Activated CD8-positive, alpha-beta memory T cell treated with anti-CD3 and anti-CD28 coated beads, Interleukin-2, amount 50 U/mL, for 24 hours (primary cell): Measurements from ENCODE around the gene TMPRSS7.
"Not testable (repeated sequence)": the region's sequence is repeated elsewhere in the genome, so short reads cannot be mapped to it uniquely, and the experiment has no call there.

Experiments
- DNase-seq: peaks from one replicate; pipeline ENCODE4 v3.0.0-alpha.2; 2020; ENCODE audit errors: extremely low read depth

Gene TMPRSS7

GRCh38 chr3:112059497-112059896 lies 25.0 kb downstream of the TMPRSS7 start:
- DNase-seq: no peak

GRCh38 chr3:112061152-112061551 lies 26.6 kb downstream of the TMPRSS7 start:
- DNase-seq: no peak

GRCh38 chr3:112072387-112073060 lies 38.0 kb downstream of the TMPRSS7 start:
- DNase-seq: not testable (repeated sequence)

GRCh38 chr3:112074006-112074405 lies 39.5 kb downstream of the TMPRSS7 start:
- no peak for DNase-seq

- no peak for DNase-seq
Observed at GRCh38 chr3:112074616-112075497, 40.3 kb downstream of the TMPRSS7 start.

GRCh38 chr3:112078125-112079083 lies 43.9 kb downstream of the TMPRSS7 start:
- no peak for DNase-seq

GRCh38 chr3:112083239-112083638 lies 48.7 kb downstream of the TMPRSS7 start:
- no peak for DNase-seq

GRCh38 chr3:112084980-112085705 lies 50.6 kb downstream of the TMPRSS7 start:
- no peak for DNase-seq

GRCh38 chr3:112085735-112086075 lies 51.2 kb downstream of the TMPRSS7 start:
- DNase-seq: no peak

GRCh38 chr3:112086076-112086854 lies 51.7 kb downstream of the TMPRSS7 start, which contains the start of gene C3orf52:
Gene C3orf52 (plus strand): TSS chr3:112086389. CDS start chr3:112086408, 19 bp downstream.
- no peak for DNase-seq

GRCh38 chr3:112086875-112087524 lies 52.5 kb downstream of the TMPRSS7 start:
- DNase-seq: no peak

GRCh38 chr3:112087746-112088145 lies 53.2 kb downstream of the TMPRSS7 start:
- DNase-seq: no peak

GRCh38 chr3:112088944-112089343 lies 54.4 kb downstream of the TMPRSS7 start:
- no peak for DNase-seq

GRCh38 chr3:112089956-112090886 lies 55.7 kb downstream of the TMPRSS7 start:
- no peak for DNase-seq

GRCh38 chr3:112090887-112091586 lies 56.5 kb downstream of the TMPRSS7 start:
- no peak for DNase-seq

- no peak for DNase-seq
Observed at GRCh38 chr3:112092496-112093179, 58.1 kb downstream of the TMPRSS7 start.

- no peak for DNase-seq
Observed at GRCh38 chr3:112093180-112093522, 58.6 kb downstream of the TMPRSS7 start.

GRCh38 chr3:112095731-112096130 lies 61.2 kb downstream of the TMPRSS7 start:
- no peak for DNase-seq
